GM19452 (cell line): ENCODE measurements around the gene PTCSC3.

Source experiments
- ATAC-seq: cut with Tn5 transposase; IDR thresholded peaks from one replicate; pipeline ENCODE4 v1.9.1; 2021; ENCODE audit not compliant: unreplicated experiment

Gene PTCSC3

DNA sequence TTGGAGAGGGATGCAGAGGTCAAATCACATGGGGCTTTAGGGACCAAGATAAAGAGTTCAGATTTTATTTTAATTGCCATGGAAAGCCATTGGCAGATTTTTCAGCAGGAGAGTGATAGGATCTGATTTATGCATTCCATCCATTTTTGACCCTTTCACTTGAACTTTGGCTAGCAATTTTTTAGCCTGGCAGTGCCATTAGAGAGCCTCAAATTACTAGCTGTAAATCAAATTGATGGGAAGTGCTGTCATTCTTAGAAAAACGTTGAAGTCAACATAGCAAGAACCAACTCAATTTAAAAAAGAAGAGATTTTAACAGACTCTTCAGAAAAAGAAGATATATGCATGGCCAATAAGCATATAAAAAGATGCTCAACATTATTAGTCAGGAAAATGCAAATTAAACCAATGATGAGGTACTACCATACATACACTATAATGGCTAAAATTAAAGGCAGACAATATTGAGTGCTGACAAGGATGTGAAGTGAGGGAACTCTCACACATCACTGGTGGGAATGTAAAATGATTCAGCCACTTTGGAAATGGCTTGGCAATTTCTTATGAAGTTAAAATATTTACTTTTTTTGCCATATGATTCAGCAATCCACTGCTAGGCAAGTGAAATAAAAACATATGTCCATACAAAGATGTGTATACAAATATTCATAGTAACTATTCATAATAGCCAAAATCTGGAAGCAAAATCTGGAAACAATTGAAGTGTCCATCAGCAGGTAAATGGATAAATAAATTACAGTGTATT, 89.7 kb downstream of the PTCSC3 start:
- no peak for ATAC-seq

DNA sequence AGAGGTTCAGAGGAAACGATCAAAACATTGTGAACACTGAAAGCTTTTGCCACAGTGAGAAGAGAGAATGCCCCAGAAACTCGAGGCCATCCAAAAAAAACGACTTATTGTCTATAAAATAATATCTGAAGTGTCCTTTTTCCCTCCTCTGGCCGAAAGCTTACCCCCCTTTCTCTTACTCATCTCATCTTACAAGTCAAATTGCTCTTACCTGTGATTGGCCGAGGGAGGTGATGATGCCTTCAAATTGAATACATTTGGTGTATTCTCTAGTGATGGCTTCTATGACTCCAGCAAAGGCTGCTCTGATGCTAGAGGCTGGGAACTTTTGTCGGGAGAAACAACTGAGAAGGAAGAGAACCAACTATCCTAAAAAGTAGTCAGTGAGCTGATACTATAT, 90.7 kb downstream of the PTCSC3 start:
- no peak for ATAC-seq
